NCI-H1105 treated with DMSO at 0.1 percent for 48 hours (cell line): ENCODE data around the gene BCOR.

Experiments used
- DNase-seq: peaks from one replicate; lab custom pipeline; 2025; lab: John Stamatoyannopoulos, UW

BCOR gene

DNA sequence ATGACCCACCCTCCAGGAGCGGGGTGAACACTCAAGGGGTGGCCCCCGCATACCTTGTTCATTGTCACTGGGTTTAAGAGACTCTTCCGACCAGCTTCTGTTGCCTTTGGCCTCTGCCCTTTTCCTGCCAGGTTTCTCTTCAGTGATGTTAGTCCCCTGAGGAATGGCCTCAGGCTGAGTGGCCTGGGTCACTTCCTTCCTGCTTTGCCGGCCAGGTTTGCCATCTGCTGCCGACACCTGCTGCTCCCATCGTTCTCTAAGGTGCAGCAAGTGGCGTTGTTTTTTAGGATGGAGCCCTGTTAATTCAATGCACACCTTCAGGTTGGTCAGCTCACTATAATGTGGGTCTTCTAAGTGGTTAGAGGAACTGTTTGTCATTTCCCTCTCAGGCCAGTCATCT, 34.2 kb downstream of the BCOR start:
- DNase-seq, result no peak

DNA sequence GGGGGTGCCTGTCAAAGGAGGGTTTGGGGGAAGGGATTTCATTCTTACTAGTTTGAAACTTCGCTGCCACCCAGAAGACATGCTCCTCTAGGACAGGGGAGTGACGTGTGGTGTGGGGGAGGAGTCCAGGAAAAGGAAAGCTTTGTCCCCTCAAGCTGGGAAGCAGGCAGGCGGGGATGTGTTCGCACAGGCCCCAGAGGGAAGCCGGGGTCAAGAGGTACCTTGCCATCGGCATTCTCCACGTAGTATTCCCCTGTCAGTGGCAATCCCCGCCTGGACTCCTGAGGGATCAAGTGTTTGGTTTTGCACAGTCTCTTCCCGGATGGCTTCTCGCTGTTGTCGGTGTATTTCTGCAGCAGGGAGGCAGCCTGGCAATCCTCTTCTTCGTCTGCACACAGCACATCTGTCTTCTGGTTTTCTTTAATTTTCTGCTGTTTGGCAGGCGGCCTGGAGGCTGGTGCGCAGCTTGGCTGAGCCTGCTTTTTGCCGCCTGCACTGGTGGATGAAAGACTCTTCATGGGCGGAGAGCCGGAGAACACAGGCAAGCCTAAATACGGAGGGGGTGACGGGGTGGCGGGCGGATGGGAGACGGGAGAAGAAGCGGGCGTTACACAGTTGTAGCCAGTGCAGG, 35.1 kb downstream of the BCOR start:
- DNase-seq, result no peak

DNA sequence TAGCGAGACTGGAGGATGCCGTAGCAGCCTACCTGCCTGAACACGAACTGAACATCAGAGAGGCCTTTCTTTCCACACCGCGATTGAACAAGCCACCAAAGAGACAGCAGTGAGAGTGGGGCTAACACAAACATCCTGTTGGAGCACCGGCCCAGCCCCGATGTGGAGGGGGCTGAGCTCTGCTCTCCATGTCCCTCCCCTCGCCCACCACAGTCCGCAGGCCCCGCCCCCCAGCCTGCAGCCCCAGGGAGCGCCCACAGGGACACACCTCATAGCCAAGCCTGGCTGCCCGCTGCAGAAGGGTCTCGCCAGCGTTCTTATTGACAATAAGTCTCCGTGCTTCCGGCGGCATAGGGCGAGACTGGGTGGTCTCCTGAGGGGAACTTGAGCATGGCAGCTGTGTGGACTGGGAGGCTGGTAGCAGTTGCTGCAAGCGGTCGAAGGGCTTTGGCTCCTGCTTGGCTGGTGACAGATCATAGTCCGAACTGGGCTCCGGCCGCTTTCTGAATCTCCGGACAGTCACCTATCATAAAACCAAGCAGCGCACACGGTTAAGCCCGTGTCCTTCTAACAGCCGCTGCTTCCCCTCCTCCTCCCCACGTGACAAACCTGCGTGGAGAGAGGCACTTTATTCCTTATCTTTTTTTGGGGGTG, 35.8 kb downstream of the BCOR start:
- DNase-seq, result no peak

DNA sequence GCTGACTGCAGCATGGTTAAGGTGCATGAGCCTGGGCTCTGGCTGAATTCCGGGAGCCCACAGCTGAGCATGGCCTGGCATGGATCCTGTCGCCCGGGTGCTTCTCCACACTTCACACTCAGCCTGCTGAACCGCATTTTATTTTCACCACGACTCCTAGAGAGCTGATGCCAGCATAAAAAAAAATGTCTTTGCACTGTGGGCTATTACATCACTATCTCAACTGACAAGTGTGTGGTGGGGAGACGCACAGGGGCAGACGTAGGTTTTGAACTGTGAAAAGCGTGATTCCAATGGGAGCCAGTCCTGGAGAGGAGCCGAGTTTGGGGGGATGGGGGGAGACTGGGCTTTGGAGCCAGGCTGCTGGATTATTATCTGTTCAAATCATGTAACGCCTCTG, 36.8 kb downstream of the BCOR start:
- no peak for DNase-seq

DNA sequence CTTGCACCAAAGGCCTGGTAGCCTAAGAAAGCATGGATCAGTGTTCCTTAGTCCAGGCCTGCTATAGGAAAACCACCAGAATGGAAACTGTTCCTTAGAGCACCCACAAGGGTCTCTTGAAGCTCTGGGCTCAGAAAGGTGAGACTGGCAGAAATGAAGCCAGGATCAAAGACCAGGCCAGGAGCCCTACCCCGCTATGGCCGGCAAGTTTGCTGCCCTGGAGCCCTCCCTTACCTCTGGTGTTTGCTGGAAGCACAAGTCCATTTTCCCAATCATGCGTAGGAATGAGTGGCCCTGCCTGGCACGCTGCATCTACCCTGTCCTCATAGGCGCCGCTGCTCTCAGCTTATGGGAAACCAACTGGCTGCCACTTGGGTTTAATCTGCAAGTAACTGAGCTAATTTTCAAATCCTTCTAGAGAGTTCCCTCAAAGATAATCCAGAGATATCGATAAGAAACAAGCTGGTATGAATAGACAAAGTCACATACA, 37.4 kb downstream of the BCOR start:
- no peak for DNase-seq

DNA sequence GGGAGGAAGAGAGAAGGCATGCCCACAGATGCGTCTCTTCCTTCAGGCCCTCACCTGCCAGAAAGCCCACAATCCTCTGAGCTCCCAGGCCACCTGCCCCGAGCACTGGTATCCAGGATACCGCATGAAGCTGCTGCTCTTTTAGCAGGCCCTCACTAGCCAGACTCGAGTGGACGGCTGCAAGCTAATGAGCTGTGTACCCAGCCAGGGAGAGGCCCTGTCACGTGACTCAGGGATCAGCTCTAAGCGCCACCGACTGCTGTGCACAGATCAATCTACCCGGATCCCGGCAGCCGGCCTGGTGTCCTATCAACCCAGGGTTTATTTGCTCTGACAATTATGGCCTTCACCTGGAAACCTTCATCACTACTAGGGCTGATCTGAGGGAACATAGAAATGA, 39.0 kb downstream of the BCOR start:
- DNase-seq, result peak; percentile 83

DNA sequence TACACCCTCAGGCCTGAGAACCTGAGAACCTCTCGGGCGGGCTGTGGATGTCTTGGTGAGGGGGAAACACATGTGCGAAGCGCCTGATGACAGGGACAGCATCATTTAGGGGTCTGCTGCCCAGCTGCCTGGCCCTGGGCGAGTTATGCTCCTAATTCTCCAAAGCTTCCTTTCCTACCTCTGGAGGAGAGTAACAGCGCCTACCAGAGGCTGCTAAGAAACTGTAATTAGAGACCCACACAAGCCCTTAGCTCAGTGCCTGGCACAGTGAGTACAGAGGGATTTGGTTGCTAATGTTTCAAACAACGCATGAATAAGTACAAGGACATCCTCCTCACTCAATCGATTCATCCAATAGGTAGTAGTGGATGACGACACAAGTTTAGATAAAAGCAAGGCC, 40.4 kb downstream of the BCOR start:
- DNase-seq, result no peak

DNA sequence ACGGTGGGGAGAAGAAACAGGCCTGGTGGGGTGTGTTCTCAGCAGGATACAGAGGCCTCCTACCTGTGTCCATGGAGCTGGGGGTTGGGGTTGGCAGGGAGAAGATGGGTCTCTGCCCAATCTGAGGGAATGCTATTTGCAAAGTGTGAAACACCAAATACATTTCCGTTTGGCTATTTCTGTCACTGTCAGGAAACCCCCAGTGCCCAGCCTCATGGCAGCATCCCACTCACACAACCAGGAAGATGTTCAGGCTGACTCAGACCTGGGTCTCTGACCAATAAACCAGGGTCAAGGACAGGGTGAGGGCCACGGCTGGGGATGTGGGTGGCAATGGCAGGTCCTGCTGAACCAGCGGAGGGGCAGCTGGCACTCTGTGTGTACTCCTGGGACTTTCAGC, 41.3 kb downstream of the BCOR start:
- no peak for DNase-seq

DNA sequence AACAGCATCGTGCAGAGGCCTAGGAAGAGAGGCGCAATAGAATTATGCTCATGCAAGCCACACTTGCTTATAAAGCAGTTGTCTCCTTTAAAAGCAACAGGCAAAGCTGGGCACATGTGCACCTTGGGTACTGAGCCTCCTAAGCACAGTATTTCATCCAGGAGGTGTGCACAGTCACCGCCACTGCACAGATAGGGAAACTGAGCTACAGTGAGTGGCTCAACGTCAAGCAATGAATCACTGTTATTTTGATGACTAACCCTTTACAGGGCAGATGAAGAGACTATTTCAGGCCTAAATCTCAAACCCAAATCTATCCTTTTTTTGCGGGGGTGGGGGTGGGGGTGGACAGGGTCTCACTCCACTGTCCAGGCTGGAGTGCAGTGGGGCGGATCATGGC, 42.3 kb downstream of the BCOR start:
- no peak for DNase-seq

DNA sequence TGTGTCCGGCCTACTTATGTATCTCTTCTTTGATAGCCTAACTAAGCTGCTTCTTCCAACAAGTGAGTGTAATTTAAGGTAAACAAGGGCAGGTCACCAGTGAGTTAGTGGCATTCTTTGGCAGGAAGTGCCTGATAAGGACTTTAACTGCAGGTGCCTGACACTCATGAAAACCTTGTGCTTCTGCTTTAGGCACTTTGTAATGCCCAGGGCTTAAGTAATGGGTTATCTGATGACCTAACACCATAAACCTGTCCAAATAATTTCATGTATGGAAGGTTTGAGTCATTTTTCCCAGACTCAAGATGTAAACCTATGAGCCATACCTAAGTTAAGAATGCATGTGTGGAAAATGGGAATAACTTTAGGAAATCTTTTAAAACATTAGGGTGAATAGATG, 43.0 kb downstream of the BCOR start:
- no peak for DNase-seq

DNA sequence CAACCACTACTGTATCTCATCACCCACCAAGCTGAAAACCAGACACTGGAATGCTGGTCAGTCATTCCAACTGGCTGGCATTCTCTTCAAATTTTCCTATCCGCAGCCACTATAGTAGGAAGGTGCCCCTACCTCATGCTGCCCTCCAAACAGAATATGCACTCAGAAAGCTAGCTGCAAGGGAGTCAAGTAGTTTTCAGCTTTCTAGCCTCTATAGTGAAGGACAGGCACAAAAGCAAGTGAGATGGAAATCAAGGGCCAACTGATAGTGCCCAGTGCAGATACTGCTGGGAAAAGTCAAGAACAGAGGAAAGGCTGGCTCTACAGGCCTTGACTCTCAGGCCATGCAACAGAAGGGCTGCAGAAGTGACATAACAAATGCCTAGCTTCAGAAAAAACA, 47.2 kb downstream of the BCOR start:
- DNase-seq, result no peak

DNA sequence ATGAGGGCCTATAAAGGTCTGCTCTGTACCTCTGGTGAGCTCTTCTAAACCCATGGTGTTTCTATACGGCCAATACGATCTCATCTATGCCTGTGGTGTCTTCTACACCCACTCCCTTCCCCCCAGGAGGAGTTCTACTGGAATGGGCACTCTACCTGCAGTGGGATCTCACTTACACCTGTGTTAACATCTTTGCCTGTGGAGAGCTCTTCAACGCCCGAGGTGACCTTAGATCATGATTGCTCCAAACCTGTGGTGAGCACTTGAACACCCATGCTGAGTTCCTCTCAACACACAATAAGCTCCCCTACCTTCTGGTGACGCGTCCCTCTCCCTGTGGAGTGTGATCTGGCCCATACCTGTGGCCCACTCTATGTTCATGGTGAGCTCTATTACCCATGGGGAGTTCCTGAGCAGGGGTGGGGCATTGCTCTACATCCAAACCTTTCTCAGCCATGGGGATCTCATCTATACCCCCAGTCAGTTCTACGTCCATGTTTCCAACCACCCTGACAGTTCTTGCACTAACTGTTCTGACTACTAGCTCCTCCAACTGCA, 48.6 kb downstream of the BCOR start:
- DNase-seq, result no peak

DNA sequence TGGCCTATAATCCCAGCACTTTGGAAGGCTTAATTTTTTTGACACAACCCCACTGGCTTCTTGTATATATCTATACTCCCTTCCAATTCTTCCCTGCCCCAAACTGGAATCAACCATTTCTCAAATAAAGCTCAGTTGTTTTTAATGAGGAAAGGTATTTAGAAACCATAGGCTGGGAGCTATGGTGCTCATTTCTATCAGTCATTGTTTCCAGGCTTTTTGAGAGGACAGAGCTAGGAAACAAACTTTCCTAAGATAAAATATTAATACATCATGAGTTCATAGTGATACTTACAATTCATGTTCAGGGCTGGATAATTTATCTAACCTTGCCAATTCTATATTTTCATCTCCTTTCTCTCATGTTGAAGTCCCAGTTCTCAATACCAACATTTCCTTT, 50.3 kb downstream of the BCOR start:
- no peak for DNase-seq

DNA sequence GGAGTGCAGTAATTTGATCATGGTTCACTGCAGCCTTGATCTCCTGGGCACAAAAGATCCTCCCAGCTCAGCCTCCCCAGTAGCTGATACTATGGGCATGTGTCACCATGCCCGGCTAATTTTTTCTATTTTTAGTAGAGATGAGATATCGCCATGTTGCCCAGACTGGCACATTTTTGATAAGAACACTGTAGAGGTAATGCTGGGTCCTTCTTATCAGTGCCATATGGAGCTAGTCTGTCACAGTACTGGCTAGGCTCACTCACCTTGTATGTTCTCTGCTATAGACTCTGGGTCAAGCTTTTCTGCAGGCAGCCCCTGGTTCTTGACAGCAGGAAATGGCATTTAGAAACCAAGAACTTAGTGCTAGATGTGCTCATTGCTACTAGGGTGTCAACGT, 53.9 kb downstream of the BCOR start:
- DNase-seq, result no peak

- DNase-seq, result no peak
Observed at GRCh38 chrX:40041915-40042314, 55.8 kb downstream of the BCOR start.

DNA sequence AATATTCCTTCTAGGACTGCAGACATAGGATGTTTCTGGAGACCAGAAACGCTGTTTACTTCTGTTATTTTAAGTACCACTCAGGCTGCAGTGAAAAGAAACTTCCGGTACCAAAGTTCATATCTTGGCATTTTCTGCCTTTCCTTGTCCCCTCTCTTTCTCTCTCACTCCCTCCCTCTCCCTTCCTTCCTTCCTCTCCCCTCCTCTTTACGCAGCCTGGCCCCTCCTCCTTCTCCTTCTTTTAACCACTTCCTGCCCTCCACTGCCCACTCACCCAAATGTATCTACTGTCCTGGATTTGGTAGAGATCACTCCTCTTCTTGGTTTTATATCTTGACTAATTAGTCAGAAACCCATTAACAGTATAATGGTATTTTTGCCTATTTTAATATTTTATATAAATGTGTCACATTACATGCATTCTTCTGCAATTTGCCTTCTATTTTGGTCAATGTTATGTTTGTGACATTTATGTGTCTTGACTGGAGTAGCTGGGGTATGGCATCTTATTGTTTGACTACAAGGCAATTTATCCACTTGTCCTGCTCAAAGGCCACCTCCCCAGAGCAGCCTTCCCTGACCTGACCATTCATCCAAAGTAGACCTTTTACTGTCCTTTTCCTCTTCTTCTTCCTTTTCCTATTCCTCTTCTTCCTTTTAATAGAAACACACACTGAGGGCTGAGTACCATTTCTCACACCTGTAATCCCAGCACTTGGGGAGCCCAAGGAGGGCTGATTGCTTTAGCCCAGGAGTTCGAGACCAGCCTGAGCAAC, 56.9 kb downstream of the BCOR start:
- no peak for DNase-seq

GRCh38 chrX:40039887-40040286, 57.9 kb downstream of the BCOR start:
- no peak for DNase-seq

- no peak for DNase-seq
Observed at GRCh38 chrX:40037367-40037766, 60.4 kb downstream of the BCOR start.

GRCh38 chrX:40035726-40036125, 62.0 kb downstream of the BCOR start:
- DNase-seq, result no peak

- DNase-seq, result no peak
Observed at GRCh38 chrX:40031911-40032310, 65.8 kb downstream of the BCOR start.

GRCh38 chrX:40030205-40030604, 67.6 kb downstream of the BCOR start:
- DNase-seq, result no peak

- no peak for DNase-seq
Observed at GRCh38 chrX:40022421-40022820, 75.3 kb downstream of the BCOR start.

DNA sequence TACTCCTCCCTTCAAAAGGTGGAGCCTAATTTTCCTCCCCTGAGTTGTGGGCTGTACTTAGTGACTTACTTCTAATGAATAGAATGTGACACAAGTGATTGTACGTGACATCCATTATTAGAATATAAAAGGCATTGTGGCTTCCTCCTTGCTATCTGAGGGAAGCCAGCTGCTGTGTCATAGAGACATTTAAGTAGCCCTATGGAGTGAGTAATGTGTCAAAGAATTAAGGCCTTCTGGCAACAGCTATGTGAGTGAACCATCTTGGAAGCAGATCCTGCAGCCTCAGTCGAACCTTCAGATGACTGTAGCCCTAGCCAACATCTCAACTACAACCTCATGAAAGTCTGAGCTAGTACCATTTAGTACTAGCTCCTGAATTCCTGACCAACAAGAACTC, 76.1 kb downstream of the BCOR start:
- no peak for DNase-seq
